Activated gamma-delta T cell (primary cell): Measurements from ENCODE around the gene TEN1.
"Not testable (repeated sequence)": the region's sequence is repeated elsewhere in the genome, so short reads cannot be mapped to it uniquely, and the experiment has no call there.

ENCODE experiments used
- DNase-seq: peaks from one replicate; lab custom pipeline; 2025; lab: John Stamatoyannopoulos, UW

TEN1 gene

DNA sequence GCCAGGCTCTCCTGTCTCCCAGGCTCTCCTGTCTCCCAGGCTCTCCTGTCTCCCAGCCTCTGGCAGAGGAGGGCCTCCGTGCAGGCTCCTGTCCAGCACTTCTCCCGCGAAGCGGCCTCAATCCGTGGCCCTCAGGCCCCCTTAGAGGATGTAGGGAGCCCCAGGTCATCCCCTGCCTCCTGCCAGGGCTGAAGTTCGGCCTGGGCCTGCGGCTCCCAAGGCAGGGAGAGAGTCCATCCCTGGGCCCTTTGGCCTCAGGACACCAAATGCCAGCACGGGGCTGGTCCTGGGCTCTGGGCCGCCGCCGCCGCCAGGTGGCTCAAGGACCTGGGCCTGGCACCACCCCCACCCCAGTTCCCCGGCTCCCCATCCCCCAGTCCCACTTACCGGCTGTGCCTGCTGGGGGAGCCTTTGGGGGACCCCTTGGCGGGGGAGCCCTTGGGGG, 47.7 kb downstream of the TEN1 start:
- DNase-seq, result no peak

DNA sequence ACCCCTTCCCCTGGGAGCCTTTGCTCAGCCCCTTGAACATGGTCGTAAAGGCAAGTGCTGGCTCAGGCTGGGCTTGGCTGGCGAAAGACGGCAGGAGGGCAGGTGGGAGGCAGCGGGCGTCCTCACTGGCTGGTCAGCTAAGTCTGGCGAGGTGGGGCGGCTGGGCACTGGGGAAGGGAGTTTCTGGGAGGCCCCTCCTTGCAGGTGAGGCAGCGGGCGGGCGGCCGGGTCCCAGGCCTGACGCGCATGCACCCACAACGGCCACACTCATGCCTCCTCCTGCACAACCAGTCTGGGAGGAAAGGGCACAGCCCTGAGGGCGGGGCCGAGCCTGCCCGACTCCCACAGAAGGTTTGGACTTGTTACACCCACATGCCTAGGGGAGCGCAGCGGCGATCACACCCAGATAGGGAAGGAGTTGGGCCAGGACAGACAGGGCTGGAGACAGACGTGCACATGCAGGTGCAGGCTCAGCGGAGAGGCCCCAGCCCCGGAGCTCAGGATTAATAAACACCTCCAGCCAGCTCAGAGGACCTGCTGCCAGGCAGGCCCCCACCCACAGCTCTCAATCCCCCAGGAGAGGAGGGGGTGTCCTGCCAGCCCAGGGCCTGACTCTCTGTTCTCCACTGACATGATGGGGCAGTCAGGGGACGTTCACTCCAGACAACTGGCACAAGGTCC, 48.3 kb downstream of the TEN1 start, which contains the start of gene EVPL:
EVPL (minus strand) TSS at position 148 of the 681 bp plus-strand sequence; CDS start at position 40, 108 bp downstream.
- DNase-seq, result no peak

DNA sequence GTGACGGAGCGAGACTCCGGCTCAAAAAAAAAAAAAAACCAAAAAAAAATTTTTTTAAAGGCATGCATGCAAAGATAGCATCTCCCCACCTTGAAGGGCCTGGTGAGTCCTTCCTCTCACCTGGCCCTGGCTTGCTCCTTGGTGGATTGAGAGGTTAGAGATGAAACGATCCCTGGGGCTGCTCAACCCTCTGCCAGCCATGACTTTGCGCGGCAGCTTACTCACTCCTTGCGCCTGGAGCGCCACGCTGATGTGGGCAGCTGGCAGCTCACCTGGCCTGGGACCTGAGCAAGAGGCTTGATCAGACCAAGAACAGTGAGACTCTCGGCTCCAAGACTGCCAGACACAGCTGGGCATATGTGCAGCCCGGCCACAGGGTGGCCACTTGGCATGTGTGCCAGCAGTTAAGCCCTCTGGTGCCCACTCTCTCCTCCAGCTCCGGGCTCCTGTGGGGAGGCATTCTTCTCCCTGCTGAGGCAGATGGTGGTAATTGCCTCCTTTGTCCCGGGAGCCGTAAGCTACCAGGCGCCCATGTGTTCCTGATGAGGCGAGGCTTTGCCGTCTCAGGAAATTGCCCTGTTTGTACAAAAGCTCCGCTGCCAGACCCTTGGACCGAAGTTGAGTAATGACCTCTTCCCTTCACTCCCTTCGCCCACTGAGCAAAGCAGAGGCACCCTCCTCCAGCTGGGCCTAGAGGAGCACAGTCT, 53.2 kb downstream of the TEN1 start:
- no peak for DNase-seq

DNA sequence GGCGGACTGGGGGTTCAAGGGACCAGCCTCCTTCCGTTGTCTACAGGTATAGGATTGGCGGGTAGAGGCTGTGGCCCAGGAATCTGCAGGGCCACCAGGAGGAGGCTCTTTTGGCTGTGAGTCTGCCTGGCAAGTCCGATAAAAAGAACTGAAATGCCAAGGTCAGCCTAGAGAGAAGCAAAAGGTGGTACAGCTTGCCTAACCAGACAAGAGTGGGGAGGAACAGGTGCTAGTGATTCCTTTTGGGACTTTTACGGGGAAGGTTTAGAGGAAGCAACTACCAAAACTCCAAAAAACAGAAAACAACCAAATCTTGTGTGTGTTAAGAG, 53.7 kb downstream of the TEN1 start:
- no peak for DNase-seq

DNA sequence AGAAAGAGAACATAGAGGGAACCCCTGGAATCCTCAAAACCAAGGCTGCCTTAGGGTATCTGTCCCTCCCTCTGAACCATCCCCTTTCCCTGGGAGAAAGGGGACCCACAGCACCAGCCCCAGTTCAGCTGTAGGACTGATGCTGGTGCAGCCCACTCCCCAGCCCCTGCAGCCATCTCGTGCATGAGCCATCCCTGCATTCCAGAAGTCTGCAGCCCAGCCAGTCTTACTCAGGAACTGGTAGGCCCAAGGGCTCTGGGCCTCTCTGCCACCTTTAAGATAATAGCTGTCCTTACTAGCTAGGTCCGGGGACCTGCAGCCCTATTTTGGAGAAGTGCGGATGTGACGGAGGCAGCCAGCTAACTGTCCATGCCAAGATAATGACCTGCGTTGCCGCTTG, 54.1 kb downstream of the TEN1 start:
- DNase-seq, result no peak

DNA sequence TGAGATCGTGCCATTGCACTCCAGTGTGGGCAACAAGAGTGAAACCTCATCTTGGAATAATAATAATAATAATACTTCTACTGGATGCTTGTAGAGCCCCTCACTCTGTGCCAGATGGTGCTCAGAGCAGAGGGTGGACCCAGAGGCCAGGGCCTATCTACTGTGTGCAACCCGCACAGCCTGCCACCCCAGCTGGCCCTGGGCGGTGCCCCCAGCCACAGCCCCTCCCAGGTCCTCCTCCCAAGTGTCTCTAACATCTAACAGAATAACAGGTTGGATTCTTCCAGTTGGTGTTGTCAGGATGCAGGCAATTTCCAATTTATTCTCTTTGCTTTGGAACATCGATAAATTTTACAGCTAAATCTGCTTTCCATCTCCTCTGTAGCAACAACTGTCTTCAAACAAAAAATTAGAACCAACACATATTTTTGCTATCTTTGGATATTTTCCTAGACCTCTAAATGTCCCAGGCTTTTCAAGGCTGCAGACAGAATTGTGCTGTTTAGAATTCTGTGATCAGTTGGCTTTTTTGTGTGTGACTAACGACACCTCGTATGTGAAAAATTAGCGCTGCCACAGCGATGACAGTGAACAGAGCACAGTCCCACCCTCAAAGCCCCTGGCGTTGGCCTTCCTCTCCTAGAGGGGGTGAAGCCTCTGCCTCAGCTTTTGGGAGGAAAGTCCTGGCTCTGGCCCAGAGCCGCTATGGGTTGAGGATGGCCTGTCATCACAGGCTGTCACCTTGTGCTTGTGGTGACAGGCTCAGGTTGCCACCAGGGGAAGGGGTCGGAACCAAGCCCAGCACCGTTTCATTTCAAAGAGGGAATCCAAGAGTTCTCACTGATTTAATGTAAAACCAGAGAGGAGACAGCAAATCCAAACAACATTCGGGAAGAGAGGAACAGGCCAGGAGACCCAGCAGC, 55.6 kb downstream of the TEN1 start:
- DNase-seq, result no peak

DNA sequence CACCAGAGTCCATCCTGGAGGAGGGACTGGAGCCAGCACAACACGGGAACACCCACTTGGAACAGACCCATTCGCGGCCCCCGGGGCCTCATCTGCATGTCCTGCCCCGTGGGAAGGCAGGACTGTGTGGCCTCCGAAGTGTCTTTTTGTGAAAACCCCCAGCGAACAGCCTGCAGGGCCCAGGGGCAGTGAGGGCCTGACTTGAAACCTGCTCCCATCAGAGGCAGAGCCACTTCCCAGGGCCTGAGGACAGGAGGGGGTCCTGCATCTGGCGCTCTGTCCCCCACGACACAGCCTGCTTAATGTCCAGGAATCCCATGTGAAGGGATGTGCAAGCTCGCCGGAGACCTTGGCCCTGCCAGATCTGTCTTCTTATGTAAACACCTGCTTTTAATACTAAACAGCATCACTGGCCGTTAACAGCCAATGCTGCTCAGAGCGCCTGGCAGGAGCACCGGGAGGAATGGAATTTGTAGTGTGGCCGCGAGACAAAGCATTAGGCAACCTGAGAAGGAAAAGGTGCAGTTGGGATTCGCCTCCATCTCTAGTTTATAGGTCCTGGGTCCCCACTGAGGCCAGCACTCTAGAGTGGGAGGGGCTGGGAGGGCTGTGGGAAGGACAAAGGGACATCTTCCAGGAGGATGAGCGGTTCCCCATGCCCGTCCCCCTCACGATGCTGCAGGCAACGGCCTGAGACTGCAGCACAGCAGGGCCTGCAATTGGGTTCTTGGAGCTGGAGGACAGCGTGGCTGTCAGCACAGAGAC, 57.6 kb downstream of the TEN1 start:
- DNase-seq, result no peak

DNA sequence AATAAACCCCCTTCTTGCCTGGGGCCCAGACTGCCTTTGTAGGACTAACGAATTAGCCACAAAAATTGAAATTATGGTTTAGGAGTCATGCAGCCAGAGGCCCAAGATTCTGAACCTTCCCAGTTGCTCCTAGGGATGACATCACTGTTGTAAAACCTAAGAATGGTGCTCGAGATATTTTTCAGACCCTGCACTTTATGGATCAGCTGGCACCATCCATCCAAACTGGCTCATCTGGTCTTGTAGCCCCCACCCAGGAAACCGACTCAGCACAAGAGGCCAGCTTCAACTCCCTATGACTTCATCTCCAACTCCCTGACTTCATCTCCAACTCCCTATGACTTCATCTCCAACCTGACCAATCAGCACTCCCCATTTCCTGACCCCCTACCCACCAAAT, 59.0 kb downstream of the TEN1 start:
- DNase-seq, result no peak

DNA sequence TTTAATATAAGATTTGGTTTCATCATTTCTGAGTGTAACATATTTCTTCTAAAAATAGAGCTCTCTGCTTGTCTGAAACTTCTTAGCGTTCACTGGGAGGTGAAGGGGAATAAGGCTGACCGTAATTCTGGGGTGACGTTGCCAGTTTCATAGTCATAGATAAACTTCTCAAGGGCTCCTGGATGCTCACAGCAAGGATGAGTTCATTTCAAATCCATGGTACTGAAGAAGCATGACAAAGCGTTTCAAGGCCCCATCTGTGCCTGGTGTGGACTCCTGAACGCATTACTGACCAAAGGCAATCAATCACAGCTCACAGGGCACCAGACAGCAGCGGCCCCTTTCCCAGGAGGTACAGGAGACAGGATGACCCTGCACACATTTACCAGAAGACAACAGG, 60.1 kb downstream of the TEN1 start:
- no peak for DNase-seq

DNA sequence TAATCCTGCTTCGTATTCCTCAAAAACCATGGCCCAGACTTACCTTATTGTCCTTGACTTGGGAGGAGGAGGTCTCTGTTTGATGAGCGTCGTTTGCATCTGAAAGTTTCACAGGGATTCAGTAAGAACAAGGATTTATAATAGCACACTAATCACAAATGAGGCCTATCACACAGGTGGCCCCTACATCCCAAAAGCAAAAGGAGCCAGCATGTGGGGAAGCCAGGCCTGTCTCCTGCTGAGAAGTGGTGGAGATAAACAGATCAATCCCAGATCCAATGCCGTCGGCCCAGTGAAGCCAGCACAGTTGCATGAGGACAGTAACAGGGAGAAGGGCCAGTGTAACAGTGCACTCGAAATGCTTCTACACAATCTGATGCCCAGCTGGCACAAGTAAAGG, 61.3 kb downstream of the TEN1 start:
- DNase-seq, result no peak

DNA sequence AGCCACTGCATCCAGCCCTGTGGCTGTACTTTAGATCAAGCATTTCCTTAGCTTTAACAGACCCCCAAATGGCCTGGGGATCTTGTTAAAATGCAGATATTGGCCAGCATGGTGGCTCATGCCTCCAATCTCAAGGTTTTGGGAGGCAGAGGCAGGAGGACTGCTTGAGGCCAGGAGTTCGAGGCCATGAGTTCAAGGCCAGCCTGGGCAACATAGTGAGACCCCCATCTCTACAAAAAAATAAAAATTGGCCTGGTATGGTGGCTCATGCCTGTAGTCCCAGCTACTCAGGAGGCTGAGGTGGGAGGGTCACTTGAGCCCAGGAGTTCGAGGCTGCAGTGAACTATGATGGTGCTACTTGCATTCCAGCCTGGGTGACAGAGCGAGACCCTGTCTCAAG, 63.8 kb downstream of the TEN1 start:
- not testable (repeated sequence) for DNase-seq

DNA sequence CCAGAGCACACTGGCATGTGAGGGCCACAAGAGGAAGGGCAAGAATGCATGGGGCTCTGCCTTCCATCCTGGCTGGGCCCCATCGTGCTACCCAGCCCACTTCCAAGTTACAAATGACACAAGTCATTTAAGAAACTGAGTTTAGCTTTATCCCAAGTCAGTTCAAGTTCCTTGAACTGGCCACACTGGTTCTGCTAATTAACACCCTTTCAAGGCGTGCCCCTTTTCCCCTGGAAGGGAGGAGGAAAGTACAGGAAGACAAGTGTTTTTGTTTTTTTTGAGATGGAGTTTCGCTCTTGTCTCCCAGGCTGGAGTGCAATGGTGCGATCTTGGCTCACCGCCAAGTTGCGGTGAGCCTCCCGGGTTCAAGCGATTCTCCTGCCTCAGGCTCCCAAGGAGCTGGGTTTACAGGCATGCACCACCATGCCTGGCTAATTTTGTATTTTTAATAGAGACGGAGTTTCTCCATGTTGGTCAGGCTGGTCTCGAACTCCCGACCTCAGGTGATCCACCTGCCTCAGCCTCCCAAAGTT, 65.5 kb downstream of the TEN1 start:
- not testable (repeated sequence) for DNase-seq

DNA sequence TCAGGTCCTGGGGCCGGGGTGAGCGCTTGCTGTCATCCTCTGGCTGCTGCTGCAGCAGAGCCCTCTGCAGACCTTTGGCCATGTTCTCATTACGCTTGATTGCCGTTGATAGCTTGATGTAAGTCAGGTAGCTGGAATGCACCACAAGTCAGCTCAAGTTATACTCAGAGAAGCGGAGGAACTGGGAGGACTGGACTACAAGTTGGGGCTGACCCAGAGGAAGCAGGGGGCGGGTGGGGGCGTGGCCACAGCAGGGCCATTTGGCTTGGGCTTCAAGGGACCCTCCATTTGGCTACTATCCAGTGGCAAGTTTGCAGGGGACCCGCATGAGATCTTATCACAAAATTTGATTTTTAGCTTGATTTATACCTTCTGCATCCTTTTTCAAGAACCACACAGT, 67.0 kb downstream of the TEN1 start:
- DNase-seq, result no peak

DNA sequence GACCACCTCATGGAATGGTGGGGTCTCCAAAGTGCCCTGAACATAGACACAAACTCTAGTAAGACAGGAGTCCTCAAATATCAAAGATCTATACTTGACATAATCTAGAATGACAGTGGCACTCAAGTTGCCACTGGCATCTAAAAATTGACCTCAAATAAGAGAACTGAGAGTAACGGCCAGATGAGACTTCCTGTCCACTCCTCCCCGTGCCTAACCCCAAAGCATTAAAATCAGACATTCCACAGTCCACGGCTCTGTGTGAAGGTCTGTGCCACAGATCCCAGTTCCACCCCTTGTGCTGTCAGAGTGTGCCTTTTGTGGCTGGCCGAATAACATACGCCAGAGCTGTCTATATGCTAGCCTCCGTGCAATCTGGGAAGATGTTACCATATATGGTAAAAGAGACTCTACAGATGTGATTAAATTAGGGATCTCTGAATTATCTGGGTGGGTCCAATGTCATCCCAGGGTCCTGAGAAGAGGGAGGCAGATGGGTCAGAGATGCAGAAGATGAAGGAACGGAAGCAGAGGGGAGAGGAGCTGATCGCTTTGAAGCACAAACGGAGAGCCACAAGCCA, 69.1 kb downstream of the TEN1 start:
- no peak for DNase-seq

DNA sequence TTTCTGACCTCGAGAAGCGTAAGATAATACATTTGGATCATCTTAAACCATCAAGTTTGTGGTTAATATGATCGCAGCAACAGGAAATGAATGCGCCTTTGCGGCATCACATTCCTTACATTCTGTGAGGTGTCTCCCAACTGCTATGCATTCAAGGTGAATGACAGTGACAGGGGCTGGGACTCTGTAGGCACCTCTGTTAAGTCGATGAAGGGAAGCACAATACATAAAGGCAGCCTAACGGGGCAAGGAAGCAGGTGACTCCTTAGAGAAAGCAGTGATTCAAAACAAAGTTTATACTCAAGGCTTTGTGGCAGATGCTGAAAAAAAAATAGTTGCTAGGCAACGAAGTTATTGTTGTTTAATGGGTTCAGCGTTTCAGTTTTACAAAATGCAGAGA, 69.7 kb downstream of the TEN1 start:
- no peak for DNase-seq

DNA sequence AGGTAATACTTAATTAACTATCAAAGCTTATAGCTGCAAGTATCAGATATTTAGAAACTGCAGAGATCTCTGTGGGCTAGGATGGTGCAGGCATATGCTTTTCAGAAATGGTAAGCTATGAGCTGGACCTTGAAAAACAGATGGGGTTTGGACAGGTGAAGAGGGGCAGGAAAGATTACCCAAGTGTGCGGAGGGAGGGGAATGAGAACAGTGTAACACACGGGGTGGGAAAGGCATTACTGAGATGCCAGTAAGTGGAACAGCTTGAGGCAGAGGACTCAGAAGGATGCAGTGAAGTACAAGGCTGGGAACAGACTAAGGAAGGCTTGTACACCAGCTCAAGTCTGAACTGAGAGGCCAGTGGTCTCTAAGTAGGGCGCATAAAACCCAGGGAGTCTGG, 70.2 kb downstream of the TEN1 start:
- no peak for DNase-seq

DNA sequence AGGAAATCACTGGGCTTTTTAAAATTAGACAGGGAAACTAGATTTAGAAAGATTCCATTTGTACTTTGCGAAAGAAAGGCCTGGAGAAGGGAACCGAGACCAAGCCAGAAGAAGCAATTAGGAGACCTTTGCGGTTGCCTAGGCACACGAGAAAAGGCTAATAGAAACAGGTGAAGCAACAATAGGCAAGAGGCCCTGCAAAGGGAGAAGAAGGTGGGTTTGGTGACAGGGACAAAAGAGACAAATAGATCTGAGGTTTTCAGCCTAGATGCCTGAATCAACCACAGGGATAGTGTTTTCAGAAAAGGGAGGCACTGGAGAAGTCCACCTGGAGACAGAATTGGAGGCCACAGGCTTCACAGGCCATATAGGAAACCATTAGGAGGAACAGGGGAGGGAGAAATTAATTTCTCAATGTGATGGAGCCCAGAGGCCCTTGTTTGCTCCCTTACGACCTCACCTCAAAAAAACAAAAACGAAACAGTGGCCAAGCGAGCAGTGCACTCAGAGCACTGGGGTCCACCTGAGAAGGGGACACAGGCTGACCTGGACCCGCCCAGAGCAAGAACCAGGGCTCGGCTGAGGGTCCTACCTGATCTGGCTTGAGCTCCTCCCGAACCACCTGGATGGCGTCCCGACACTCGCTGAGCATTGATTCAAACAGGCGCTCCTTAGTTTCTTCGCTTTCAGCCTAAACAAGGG, 70.9 kb downstream of the TEN1 start:
- DNase-seq, result no peak
